HG03354 (cell line): ENCODE data around the gene ALS2CL.
"Not testable (repeated sequence)": the region's sequence is repeated elsewhere in the genome, so short reads cannot be mapped to it uniquely, and the experiment has no call there.

Source experiments
- ATAC-seq: cut with Tn5 transposase; IDR thresholded peaks from one replicate; pipeline ENCODE4 v1.9.1; 2021; ENCODE audit warnings: mild to moderate bottlenecking; ENCODE audit not compliant: unreplicated experiment, poor library complexity, severe bottlenecking

Gene ALS2CL

DNA sequence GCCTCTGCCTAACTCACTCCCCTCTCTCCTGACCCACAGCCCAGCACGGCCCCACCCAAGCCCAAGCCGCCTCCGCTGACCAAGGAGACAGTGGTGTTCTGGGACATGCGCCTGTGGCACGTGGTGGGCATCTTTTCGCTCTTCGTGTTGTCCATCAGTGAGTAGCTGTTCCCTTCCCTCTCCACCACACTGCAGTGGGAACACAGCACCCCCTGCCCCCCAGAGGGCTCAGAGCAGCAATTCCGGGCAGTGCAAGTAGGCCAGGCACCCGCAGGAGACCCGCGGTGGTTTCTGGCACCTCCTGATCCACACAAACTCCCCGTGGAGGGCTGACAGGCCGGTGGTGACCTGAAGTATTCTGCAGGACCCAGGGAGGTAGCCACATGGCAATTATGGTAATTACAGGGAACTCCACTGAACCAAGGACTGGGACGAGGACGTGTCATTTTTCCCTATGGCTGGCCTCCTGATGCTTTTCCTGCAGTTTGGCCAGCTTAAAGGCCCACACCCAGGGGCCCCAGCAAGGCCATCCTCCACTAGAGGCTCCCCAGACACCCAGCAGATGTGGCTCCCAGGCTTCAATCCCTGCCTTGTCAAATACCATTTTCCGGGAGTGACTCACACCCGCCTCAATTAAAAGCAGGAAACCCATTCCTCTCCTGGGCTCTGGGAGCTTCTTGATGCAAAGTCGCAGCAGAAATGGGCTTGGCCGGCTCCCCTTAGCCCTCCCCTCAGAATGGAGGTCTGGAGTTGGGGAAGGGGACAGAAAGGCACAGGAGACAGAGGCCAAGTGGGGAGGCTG, 12.5 kb upstream of the ALS2CL start:
- no peak for ATAC-seq

DNA sequence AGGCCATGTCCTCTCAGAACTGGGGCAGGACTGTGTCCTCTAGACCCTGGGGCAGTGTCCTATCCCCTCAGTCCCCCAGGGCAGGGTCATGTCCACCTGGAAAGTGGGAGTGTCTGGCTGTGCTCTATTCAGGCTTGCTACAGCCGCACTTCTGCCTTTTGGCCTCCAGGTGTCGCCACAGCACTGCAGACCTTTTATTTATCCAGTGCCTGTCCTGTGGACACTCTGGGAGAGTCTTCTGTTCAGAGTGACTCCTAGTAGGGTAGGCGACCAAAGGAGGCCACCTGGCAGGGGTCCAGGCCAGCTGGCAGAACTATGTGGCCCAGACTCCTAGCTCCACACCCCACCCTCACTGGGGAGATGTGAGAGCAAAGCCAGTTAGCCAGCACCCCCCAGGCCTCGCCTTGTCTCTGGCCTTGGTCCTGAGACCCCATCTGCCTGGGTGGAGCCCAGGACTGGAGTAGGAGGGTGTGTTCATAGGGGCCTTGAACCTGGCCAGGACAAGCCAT, 11.6 kb upstream of the ALS2CL start:
- ATAC-seq, result peak; percentile 66

DNA sequence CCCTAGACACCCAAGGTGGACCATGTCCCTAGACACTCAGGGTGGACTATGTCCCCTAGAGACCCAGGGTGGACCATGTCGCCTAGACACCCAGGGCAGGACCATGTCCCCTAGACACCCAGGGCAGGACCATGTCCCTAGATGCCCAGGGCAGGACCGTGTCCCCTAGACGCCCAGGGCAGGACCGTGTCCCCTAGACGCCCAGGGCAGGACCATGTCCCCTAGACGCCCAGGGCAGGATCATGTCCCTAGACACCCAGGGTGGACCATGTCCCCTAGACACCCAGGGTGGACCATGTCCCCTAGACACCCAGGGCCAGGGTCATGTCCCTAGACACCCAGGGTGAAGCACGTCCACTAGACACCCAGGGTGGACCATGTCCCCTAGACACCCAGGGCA, 10.9 kb upstream of the ALS2CL start:
- ATAC-seq, result not testable (repeated sequence)

DNA sequence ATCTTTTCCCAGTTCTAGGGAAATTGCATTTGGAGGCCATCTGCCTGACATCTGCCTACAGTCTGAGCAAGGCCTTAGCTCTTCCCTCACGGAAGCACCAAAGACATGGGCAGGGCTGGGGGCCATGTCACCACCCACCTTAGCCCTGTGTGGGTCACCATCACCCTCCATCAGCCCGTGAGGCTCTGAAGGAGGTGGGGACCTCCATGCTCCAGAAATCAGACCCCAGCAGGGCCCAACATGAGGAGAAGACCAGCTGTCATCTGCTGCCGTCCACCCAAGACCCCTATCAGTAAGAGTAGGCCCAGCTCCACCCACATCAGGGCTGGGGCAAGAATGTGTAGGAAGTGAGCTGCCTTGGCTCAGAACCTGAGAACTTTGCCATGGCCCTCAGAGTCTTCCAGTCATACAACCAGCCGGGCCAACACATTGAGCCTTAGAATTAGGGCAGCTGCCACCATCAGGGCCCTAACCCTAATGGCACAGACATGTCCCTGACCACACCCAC, 9.6 kb upstream of the ALS2CL start:
- no peak for ATAC-seq

GRCh38 chr3:46702246-46703012, 8.9 kb upstream of the ALS2CL start:
- ATAC-seq, result no peak

DNA sequence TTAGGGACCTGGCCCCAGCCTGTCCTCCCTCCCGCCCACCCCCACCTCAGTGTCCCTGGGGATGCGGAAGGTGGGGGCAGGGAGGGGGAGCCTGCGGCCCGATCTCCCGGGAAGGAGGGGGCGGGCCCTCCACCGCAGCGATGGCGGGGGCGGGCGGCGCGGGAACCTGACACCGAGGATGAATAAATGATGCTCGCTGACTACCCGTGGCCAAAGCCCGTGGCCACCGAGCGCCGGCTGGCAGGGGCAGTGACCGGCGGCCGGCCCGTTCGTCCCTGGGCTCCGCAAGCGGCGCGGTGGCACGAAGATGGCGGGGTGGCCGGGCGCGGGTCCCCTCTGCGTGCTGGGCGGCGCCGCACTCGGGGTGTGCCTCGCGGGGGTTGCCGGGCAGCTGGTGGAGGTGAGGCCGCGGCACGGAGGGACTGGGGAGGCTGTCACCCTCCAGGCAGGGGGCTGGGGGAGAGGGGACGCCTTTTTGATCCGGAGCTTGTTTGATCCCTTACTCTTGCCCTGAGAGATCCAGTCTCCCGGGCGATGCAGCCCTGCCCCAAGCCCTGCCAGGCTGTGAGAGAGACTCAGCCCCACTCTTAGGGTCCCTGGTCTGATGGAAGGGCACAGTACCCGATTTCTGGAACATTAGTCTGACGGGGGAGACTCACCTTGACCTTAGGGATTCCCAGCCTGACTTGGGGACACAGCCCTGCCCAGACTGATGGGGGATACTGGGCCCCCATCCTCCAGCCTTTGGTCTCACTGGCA, 7.9 kb upstream of the ALS2CL start, which contains the start of gene TMIE:
TSS of gene TMIE (plus strand) at position 212 of the 759 bp plus-strand sequence. CDS start at position 308, 96 bp downstream.
- no peak for ATAC-seq

GRCh38 chr3:46700772-46701171, 7.3 kb upstream of the ALS2CL start:
- no peak for ATAC-seq

- ATAC-seq, result no peak
These were observed 6.4 kb upstream of the ALS2CL start for GRCh38 chr3:46699676-46700523.

- ATAC-seq, result no peak
These were observed 2.7 kb upstream of the ALS2CL start for GRCh38 chr3:46695962-46696894.

GRCh38 chr3:46695177-46695961, 1.9 kb upstream of the ALS2CL start:
- no peak for ATAC-seq

DNA sequence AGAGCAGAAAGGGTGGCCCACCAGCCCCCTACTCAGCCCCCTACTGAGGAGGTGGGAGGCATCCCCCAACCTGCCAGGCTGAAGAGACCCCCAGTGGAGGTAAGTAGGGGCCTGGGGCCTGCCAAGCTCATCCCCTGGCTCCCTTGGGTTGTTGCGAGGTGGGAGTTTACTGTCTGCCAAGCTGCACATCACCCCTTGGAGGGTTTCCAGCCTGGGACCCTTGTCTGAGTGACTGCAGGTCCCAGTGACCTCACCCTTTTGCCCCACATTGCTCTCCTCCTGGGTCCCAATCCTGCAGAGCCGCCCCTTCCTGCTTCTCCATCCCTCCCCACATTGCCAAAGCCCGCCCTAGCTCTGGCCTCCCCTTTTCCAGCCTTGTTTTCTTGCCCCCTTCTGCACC, 1.0 kb upstream of the ALS2CL start:
- no peak for ATAC-seq

GRCh38 chr3:46693892-46694226, 380 bp upstream of the ALS2CL start:
- no peak for ATAC-seq

- no peak for ATAC-seq
These were observed 901 bp downstream of the ALS2CL start for GRCh38 chr3:46692566-46692990.

DNA sequence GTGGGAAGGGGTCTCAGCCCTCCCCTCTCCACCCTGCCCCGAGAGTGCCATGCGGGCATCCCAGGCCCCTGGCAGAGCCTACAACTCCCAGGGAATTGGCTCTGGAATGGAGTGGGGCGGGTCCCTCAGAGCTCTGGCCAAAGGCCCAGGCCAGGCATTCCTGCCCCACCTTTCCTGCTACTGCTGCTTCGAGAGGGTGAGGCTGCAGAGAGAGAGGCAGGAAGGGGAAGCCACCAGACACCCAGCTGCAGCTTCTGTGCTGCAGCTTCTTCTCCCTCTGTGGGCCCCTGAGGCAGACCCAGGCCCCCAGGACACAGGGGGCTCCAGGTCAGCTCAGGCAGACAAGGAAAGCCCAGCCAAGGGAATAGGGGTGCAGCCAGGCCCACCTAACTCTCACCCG, 2.7 kb downstream of the ALS2CL start:
- no peak for ATAC-seq

- ATAC-seq, result no peak
These were observed 8.0 kb downstream of the ALS2CL start for GRCh38 chr3:46685446-46685845.

DNA sequence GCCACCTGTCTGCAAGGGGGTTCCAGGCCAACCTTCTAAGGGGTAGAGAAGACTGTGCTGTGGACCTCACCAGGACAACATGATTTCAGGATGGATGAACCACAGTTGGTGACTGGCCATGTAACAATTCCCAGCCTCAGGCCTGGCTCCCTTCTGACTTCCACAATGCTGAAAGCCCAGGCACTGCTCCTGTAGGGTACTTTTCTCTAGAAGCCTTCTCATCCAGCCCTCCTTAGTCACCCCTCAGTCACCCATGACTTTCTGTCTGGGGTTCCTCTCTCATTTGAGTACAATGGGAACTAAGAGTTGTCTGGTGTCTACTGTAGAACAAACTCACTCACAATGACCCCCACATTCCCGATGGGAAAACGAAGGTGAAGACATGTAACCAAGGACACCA, 8.6 kb downstream of the ALS2CL start:
- ATAC-seq, result no peak

GRCh38 chr3:46682974-46683373, 10.5 kb downstream of the ALS2CL start:
- ATAC-seq, result no peak
